Mesenchymal stem cell (in vitro differentiated cells and primary cell): Measurements from ENCODE around the gene AKNAD1.

ENCODE experiments used
- DNase-seq: peaks from one replicate; pipeline ENCODE4 v3.0.0-alpha.2; 2013
- H2AFZ ChIP-seq: one replicate; pipeline ENCODE4 v1.6.1; 2013; ENCODE audit warnings: low read depth, mild to moderate bottlenecking, control low read depth, inconsistent platforms, low read length, moderate library complexity
- H2AK5ac ChIP-seq: 2 replicates; pipeline ENCODE4 v1.6.1; 2013; ENCODE audit warnings: low read length, moderate library complexity, mild to moderate bottlenecking, inconsistent platforms; ENCODE audit not compliant: severe bottlenecking
- H2BK120ac ChIP-seq: one replicate; pipeline ENCODE4 v1.6.1; 2013; ENCODE audit warnings: low read depth, mild to moderate bottlenecking, inconsistent platforms, low read length, moderate library complexity
- H2BK12ac ChIP-seq, 2 experiments: one replicate each; pipeline ENCODE4 v1.6.1; 2013; ENCODE audit warnings: inconsistent platforms in 2 of 2, low read length in 2 of 2, mild to moderate bottlenecking in 2 of 2, moderate library complexity in 2 of 2, control low read depth in 1 of 2
- H2BK15ac ChIP-seq: one replicate; pipeline ENCODE4 v1.6.1; 2013; ENCODE audit warnings: mild to moderate bottlenecking, low read depth, inconsistent platforms; ENCODE audit not compliant: poor library complexity, severe bottlenecking
- H2BK5ac ChIP-seq: 2 replicates; pipeline ENCODE4 v1.6.1; 2013; ENCODE audit warnings: low read depth, mild to moderate bottlenecking, low read length, control low read depth, inconsistent platforms; ENCODE audit not compliant: poor library complexity, severe bottlenecking
- H3K14ac ChIP-seq, 2 experiments: one replicate each; pipeline ENCODE4 v1.6.1; 2013; ENCODE audit warnings: inconsistent platforms in 2 of 2, low read length in 2 of 2, control low read depth in 1 of 2, mild to moderate bottlenecking in 1 of 2, moderate library complexity in 1 of 2
- H3K18ac ChIP-seq, 2 experiments: one replicate each; pipeline ENCODE4 v1.6.1; 2013; ENCODE audit warnings: inconsistent platforms in 2 of 2, low read length in 2 of 2, control low read depth in 1 of 2, low read depth in 1 of 2, mild to moderate bottlenecking in 1 of 2
- H3K23ac ChIP-seq, 2 experiments: one replicate each; pipeline ENCODE4 v1.6.1; 2013; ENCODE audit warnings: inconsistent platforms in 2 of 2, low read length in 2 of 2, mild to moderate bottlenecking in 2 of 2, moderate library complexity in 2 of 2, control low read depth in 1 of 2
- H3K27ac ChIP-seq: 2 replicates; pipeline ENCODE4 v1.5.1; 2013; ENCODE audit warnings: mild to moderate bottlenecking, moderate library complexity, low read length, control low read depth, inconsistent platforms; ENCODE audit not compliant: poor library complexity, severe bottlenecking
- H3K27me3 ChIP-seq, 2 experiments: 2 replicates each; pipeline versions ENCODE4 v1.6.1 to v1.7.0; 2013; ENCODE audit warnings: low read length in 2 of 2, mild to moderate bottlenecking in 2 of 2, moderate library complexity in 2 of 2, control low read depth in 1 of 2, inconsistent platforms in 1 of 2; ENCODE audit not compliant: control insufficient read depth in 1 of 2, insufficient read depth in 1 of 2
- H3K36me3 ChIP-seq, 2 experiments: 2 replicates each; pipeline versions ENCODE4 v1.6.1 to v1.7.0; 2013; ENCODE audit warnings: low read length in 2 of 2, control low read depth in 1 of 2, inconsistent platforms in 1 of 2, low read depth in 1 of 2, mild to moderate bottlenecking in 1 of 2; ENCODE audit not compliant: insufficient read depth in 2 of 2, control insufficient read depth in 1 of 2
- H3K4ac ChIP-seq, 2 experiments: one replicate each; pipeline ENCODE4 v1.6.1; 2013; ENCODE audit warnings: inconsistent platforms in 2 of 2, low read length in 2 of 2, mild to moderate bottlenecking in 2 of 2, moderate library complexity in 2 of 2, control low read depth in 1 of 2, low read depth in 1 of 2
- H3K4me1 ChIP-seq: 2 replicates; pipeline ENCODE4 v1.6.1; 2013; ENCODE audit warnings: low read depth, low read length, control low read depth; ENCODE audit not compliant: control insufficient read depth, insufficient read depth
- H3K4me2 ChIP-seq: 2 replicates; pipeline ENCODE4 v1.6.1; 2013; ENCODE audit warnings: low read length, mild to moderate bottlenecking, inconsistent platforms; ENCODE audit not compliant: poor library complexity, severe bottlenecking
- H3K4me3 ChIP-seq, 2 experiments: 2 replicates each; pipeline versions ENCODE4 v1.5.1 to v1.7.0; 2013; ENCODE audit warnings: low read length in 2 of 2, mild to moderate bottlenecking in 2 of 2, control low read depth in 1 of 2, low read depth in 1 of 2; ENCODE audit not compliant: insufficient read depth in 1 of 2
- H3K79me1 ChIP-seq: replicated peaks from 2 replicates; pipeline ENCODE4 v1.6.1; 2013; ENCODE audit warnings: mild to moderate bottlenecking, control low read depth, low read length, inconsistent platforms; ENCODE audit not compliant: poor library complexity, severe bottlenecking
- H3K9ac ChIP-seq: 2 replicates; pipeline ENCODE4 v1.7.0; 2013; ENCODE audit warnings: mild to moderate bottlenecking, low read length, moderate library complexity
- H3K9me3 ChIP-seq: 2 replicates; pipeline ENCODE4 v1.7.0; 2013; ENCODE audit warnings: mild to moderate bottlenecking, low read length; ENCODE audit not compliant: control insufficient read depth
- H4K8ac ChIP-seq: one replicate; pipeline ENCODE4 v1.6.1; 2013; ENCODE audit warnings: inconsistent platforms, mild to moderate bottlenecking, low read length, moderate library complexity
- H4K91ac ChIP-seq: one replicate; pipeline ENCODE4 v1.6.1; 2013; ENCODE audit warnings: mild to moderate bottlenecking, low read length, inconsistent platforms
- WGBS: methylation state at CpG from one replicate; pipeline ENCODE4 v1.1.7; 2013; ENCODE audit warnings: mixed read lengths; 5-methylcytosine and 5-hydroxymethylcytosine counted together

Gene AKNAD1

GRCh38 chr1:108803548-108803947, 53.3 kb downstream of the AKNAD1 start:
- H2BK5ac ChIP-seq: no peak overlapping the region
- no peaks in the 10 kb centered on the region for H3K9me3 ChIP-seq
- no peak overlapping the region for H2BK15ac ChIP-seq
- H3K18ac ChIP-seq: no peak overlapping the region
- no peak overlapping the region for H3K4me3 ChIP-seq
- no peak overlapping the region for H3K14ac ChIP-seq
- no peak overlapping the region for H2AFZ ChIP-seq
- DNase-seq: no peak
- no peak overlapping the region for H4K8ac ChIP-seq
- no peak overlapping the region for H4K91ac ChIP-seq
- no peak overlapping the region for H2BK12ac ChIP-seq
- H2BK120ac ChIP-seq: no peak overlapping the region
- H3K27me3 ChIP-seq: no peaks in the 10 kb centered on the region
- no peak overlapping the region for H2AK5ac ChIP-seq
- H3K4me1 ChIP-seq: peaks cover 6% of the 10 kb centered on the region
- peaks cover 7% of the 10 kb centered on the region for H3K79me1 ChIP-seq
- no peak overlapping the region for H3K27ac ChIP-seq
- no peak overlapping the region for H3K4me2 ChIP-seq
- no peak overlapping the region for H3K23ac ChIP-seq
- peaks cover 11 to 88% of the 10 kb centered on the region in 2 experiments for H3K36me3 ChIP-seq
- H3K9ac ChIP-seq: no peak overlapping the region
- H3K4ac ChIP-seq: no peak overlapping the region
- 98% methylated on average over 11 of the region's 11 CpGs for WGBS

GRCh38 chr1:108801101-108801500, 55.8 kb downstream of the AKNAD1 start:
- H3K4ac ChIP-seq: no peak overlapping the region
- DNase-seq: peak; percentile 35
- no peak overlapping the region for H3K18ac ChIP-seq
- no peak overlapping the region for H3K23ac ChIP-seq
- peak overlapping the region; percentile 65 for H3K27ac ChIP-seq
- no peak overlapping the region for H3K4me2 ChIP-seq
- H2BK120ac ChIP-seq: no peak overlapping the region
- no peak overlapping the region for H3K4me3 ChIP-seq
- no peak overlapping the region for H2AK5ac ChIP-seq
- no peak overlapping the region for H2BK15ac ChIP-seq
- H2BK5ac ChIP-seq: no peak overlapping the region
- no peak overlapping the region for H4K8ac ChIP-seq
- no peak overlapping the region for H3K14ac ChIP-seq
- H3K4me1 ChIP-seq: peaks cover 6% of the 10 kb centered on the region
- peaks cover 7% of the 10 kb centered on the region for H3K79me1 ChIP-seq
- H2BK12ac ChIP-seq: no peak overlapping the region
- peak overlapping the region; percentile 49 for H3K9ac ChIP-seq
- H3K27me3 ChIP-seq: no peaks in the 10 kb centered on the region
- H2AFZ ChIP-seq: no peak overlapping the region
- peaks cover 16 to 88% of the 10 kb centered on the region in 2 experiments for H3K36me3 ChIP-seq
- H4K91ac ChIP-seq: no peak overlapping the region
- H3K9me3 ChIP-seq: no peaks in the 10 kb centered on the region

DNA sequence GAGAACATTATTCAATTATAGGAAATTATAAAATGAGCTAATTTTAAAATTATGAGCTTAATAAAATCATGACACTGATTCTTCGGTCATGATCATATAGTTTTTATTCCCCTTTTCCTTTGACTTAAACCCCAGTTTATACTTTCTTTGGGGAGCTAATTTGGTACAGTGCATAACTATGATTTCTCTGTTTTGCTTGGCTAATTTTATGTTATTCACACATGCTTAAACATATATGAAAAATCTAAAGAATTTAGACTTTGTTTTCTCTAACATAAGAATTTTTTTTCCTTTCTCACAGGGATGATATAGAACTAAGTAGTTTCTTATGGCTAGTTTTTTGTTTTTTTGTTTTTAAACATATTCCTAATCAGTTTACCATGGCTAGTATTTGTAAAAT, 57.9 kb downstream of the AKNAD1 start:
- H3K9ac ChIP-seq: no peak overlapping the region

DNA sequence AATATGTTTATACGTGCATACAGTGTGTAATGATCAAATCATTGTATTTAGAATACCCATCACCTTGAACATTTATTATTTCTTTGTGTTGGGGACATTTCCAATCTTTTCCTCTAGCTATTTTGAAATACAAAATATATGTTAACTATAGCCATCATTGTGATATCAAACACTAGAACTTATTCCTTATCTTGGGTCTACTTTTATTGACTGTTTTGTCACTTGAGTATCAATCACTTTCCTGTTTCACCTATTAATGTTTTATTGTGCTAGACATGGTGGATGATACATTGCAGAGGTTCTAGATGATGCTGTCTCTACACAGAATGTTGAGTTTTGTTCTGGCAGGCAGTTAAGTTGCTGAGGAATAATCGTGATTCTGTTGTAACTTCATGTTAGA, 64.5 kb downstream of the AKNAD1 start:
- no peak overlapping the region for H4K91ac ChIP-seq
- no peak overlapping the region for H3K9ac ChIP-seq
- 100% methylated on average over 1 of the region's 2 CpGs for WGBS
- H2BK12ac ChIP-seq: no peak overlapping the region
- no peak overlapping the region for H4K8ac ChIP-seq
- peaks cover 2% of the 10 kb centered on the region for H3K79me1 ChIP-seq
- DNase-seq: no peak
- peaks cover 21% of the 10 kb centered on the region for H3K9me3 ChIP-seq
- H3K27me3 ChIP-seq: no peaks in the 10 kb centered on the region
- H3K4me1 ChIP-seq: no peaks in the 10 kb centered on the region
- no peak overlapping the region for H2AK5ac ChIP-seq
- no peak overlapping the region for H3K18ac ChIP-seq
- no peak overlapping the region for H2AFZ ChIP-seq
- H3K14ac ChIP-seq: no peak overlapping the region
- H2BK120ac ChIP-seq: no peak overlapping the region
- no peak overlapping the region for H3K23ac ChIP-seq
- no peak overlapping the region for H2BK5ac ChIP-seq
- H3K36me3 ChIP-seq: peaks cover 12 to 96% of the 10 kb centered on the region in 2 experiments
- H3K4me3 ChIP-seq: no peak overlapping the region
- H3K4ac ChIP-seq: no peak overlapping the region
- no peak overlapping the region for H3K4me2 ChIP-seq
- no peak overlapping the region for H2BK15ac ChIP-seq
- H3K27ac ChIP-seq: no peak overlapping the region

More for the DNA sequence above, 57.9 kb downstream of the AKNAD1 start:
- Histone ChIP-seq H2BK120ac (no peak overlapping the region), H2AK5ac (no peak overlapping the region), H3K27me3 (no peaks in the 10 kb centered on the region), H3K27ac (no peak overlapping the region), H2BK15ac (no peak overlapping the region), H3K4me3 (no peak overlapping the region), H4K8ac (no peak overlapping the region), H3K18ac (no peak overlapping the region), H3K79me1 (peaks cover 4% of the 10 kb centered on the region), H3K36me3 (peaks cover 10 to 88% of the 10 kb centered on the region in 2 experiments), H2BK12ac (no peak overlapping the region), H3K14ac (no peak overlapping the region), H3K23ac (no peak overlapping the region), H3K4me1 (peaks cover 6% of the 10 kb centered on the region), H2BK5ac (no peak overlapping the region), H3K4me2 (no peak overlapping the region), H3K4ac (no peak overlapping the region), H3K9me3 (no peaks in the 10 kb centered on the region), H4K91ac (no peak overlapping the region), H2AFZ (no peak overlapping the region)
- WGBS: no CpG with 5 or more reads among the region's 1 CpG
- DNase-seq: no peak
